ENCODE measurements around the gene B3GNT8.
A peak's percentile ranks its signal among the peaks of the same experiment; 100 is the strongest.
"Not testable (repeated sequence)": the region's sequence is repeated elsewhere in the genome, so short reads cannot be mapped to it uniquely, and the experiment has no call there.

B3GNT8 gene

GRCh38 chr19:41384351-41384750, 42.8 kb downstream of the B3GNT8 start:
- no peak for DNase-seq

- not testable (repeated sequence) for DNase-seq
These were observed 45.6 kb downstream of the B3GNT8 start for GRCh38 chr19:41381536-41381935.

- DNase-seq: peak; percentile 28 to 51 (median 33)
These were observed 49.0 kb downstream of the B3GNT8 start for GRCh38 chr19:41377977-41378709.

GRCh38 chr19:41376998-41377365, 50.2 kb downstream of the B3GNT8 start:
- peak; percentile 59 to 68 (median 68) for DNase-seq

GRCh38 chr19:41376241-41376997, 50.8 kb downstream of the B3GNT8 start, which contains the start of gene TMEM91:
Gene TMEM91, plus strand, starts transcription at chr19:41376533. Its CDS starts 1,777 bp downstream, at chr19:41378310.
- DNase-seq: peak; percentile 48 to 64 (median 59)
